ENCODE data around the gene ABL1. TPM values are rescaled to one million over a fixed set of nuclear protein-coding genes. Genes with fewer than 3 reads are reported as not detected.

ABL1 gene
- polyA plus RNA-seq, 3 donors, result 4.5 to 14.5 (median 8.0) TPM

GRCh38 chr9:130884542-130885483 is 49.8 kb downstream of the ABL1 start:
- Histone ChIP-seq H3K9ac (ENCODE audit: insufficient read depth, low read length, poor library complexity, severe bottlenecking) (no peak overlapping the region), H3K4me1 (ENCODE audit: control insufficient read depth in 1 of 2, insufficient read depth in 2 of 2, low read length in 2 of 2) (no peaks in the 10 kb centered on the region), H3K36me3 (replicated peaks in 1 of 2; ENCODE audit: control insufficient read depth in 1 of 2, insufficient read depth in 2 of 2, low read length in 2 of 2) (peaks cover 74 to 91% of the 10 kb centered on the region in 2 donors), H3K4me2 (replicated peaks; ENCODE audit: extremely low read depth, low read length, poor library complexity, severe bottlenecking) (no peak overlapping the region), H3K9me3 (replicated peaks in 1 of 2; ENCODE audit: control insufficient read depth in 1 of 2, insufficient read depth in 1 of 2, low read length in 2 of 2) (no peaks in the 10 kb centered on the region), H2AFZ (ENCODE audit: insufficient read depth, low read depth, low read length, poor library complexity, severe bottlenecking) (no peak overlapping the region), H3K4me3 (replicated peaks in 1 of 3; ENCODE audit: low read depth in 2 of 3, low read length in 3 of 3) (no peak overlapping the region), H3K27me3 (ENCODE audit: control insufficient read depth in 2 of 2, insufficient read depth in 2 of 2, low read length in 2 of 2) (no peaks in the 10 kb centered on the region), H3K27ac (ENCODE audit: low read depth in 1 of 2, low read length in 2 of 2) (no peak overlapping the region), H3K79me2 (ENCODE audit: insufficient read depth, low read length) (no peaks in the 10 kb centered on the region), H4K20me1 (ENCODE audit: insufficient read depth, low read length) (no peaks in the 10 kb centered on the region)
- Mint-ChIP-seq H3K27me3 (ENCODE audit: low read depth in 3 of 3) (peaks cover 0 to 2% (median 0%) of the 10 kb centered on the region in 3 donors), H3K4me1 (no peaks in the 10 kb centered on the region), H3K4me3 (no peak overlapping the region), H3K27ac (peak overlapping the region in 3 of 7 donors; percentile 0 to 68 (median 63)), H3K36me3 (peaks cover 77 to 94% of the 10 kb centered on the region in 2 donors), H3K9me3 (no peaks in the 10 kb centered on the region)
- intact Hi-C loops (cut with micrococcal nuclease), result no loop called here
- 97% methylated on average over 47 of the region's 47 CpGs for WGBS (ENCODE audit: insufficient coverage)
- no peak for TF ChIP-seq CTCF (IDR thresholded peaks at IDR 0.05)
- DNase-seq, result no peak

- peaks cover 69 to 89% of the 10 kb centered on the region in 2 donors for H3K36me3 ChIP-seq (replicated peaks in 1 of 2; ENCODE audit: control insufficient read depth in 1 of 2, insufficient read depth in 2 of 2, low read length in 2 of 2)
- 97% methylated on average over 34 of the region's 35 CpGs for WGBS (ENCODE audit: insufficient coverage)
- no peaks in the 10 kb centered on the region for H3K4me1 ChIP-seq (ENCODE audit: control insufficient read depth in 1 of 2, insufficient read depth in 2 of 2, low read length in 2 of 2)
- Mint-ChIP-seq H3K27ac (peak overlapping the region in 1 of 7 donors; percentile 39), H3K4me1 (no peaks in the 10 kb centered on the region), H3K27me3 (ENCODE audit: low read depth in 3 of 3) (peaks cover 0 to 2% (median 0%) of the 10 kb centered on the region in 3 donors), H3K9me3 (no peaks in the 10 kb centered on the region), H3K36me3 (peaks cover 68 to 92% of the 10 kb centered on the region in 2 donors), H3K4me3 (no peak overlapping the region)
- no peak for DNase-seq
- no peak for TF ChIP-seq CTCF (IDR thresholded peaks at IDR 0.05)
- H3K79me2 ChIP-seq (ENCODE audit: insufficient read depth, low read length), result no peaks in the 10 kb centered on the region
- no peaks in the 10 kb centered on the region for H3K9me3 ChIP-seq (replicated peaks in 1 of 2; ENCODE audit: control insufficient read depth in 1 of 2, insufficient read depth in 1 of 2, low read length in 2 of 2)
- H2AFZ ChIP-seq (ENCODE audit: insufficient read depth, low read depth, low read length, poor library complexity, severe bottlenecking), result no peak overlapping the region
- H3K27ac ChIP-seq (ENCODE audit: low read depth in 1 of 2, low read length in 2 of 2), result no peak overlapping the region
- H3K9ac ChIP-seq (ENCODE audit: insufficient read depth, low read length, poor library complexity, severe bottlenecking), result no peak overlapping the region
- no peak overlapping the region for H3K4me3 ChIP-seq (replicated peaks in 1 of 3; ENCODE audit: low read depth in 2 of 3, low read length in 3 of 3)
- no peaks in the 10 kb centered on the region for H3K27me3 ChIP-seq (ENCODE audit: control insufficient read depth in 2 of 2, insufficient read depth in 2 of 2, low read length in 2 of 2)
- H4K20me1 ChIP-seq (ENCODE audit: insufficient read depth, low read length), result no peaks in the 10 kb centered on the region
- H3K4me2 ChIP-seq (replicated peaks; ENCODE audit: extremely low read depth, low read length, poor library complexity, severe bottlenecking), result no peak overlapping the region
- intact Hi-C loops (cut with micrococcal nuclease), result no loop called here
Measured at GRCh38 chr9:130885484-130886375, 50.7 kb downstream of the ABL1 start.
